ENCODE measurements around the gene OR52D1.

DNA sequence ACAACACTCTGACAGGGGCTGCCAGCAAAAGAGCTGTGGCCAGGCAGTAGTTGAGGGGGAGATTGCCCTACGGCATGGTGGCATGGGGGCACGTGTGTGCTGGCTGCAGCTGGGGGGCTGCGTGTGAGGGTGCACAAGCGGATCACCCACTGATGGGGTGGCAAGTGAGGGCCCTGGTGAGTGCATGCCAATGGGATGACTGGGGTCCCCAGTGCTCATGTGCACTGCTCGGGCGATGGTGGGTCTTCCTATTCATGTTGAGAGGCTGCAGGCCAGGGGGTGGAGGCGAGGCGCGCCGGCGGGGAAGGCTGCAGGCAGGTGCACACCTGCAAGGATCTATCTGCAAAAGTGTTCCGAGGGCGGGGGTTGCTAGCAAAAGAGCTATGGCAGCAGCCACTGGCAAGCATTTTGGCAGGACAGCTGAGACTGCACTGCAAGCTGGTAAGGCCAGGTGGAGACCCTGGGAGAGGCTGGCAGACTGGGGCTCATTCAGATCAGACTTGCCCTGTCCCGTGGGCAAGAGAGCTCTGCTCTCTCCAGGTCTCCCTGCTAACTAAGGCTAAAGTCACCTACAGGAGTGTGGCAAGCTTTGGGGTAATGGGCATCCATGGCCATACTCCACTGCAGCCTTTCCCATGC is 27.4 kb upstream of the OR52D1 start:
- TF ChIP-seq EP300 (IDR thresholded peaks at IDR 0.05) (no peak), CTCF (IDR thresholded peaks at IDR 0.05) (no peak)
